Measurements from ENCODE around the gene EIF1B. TPM values are rescaled to one million over a fixed set of nuclear protein-coding genes. Genes with fewer than 3 reads are reported as not detected.

EIF1B gene
- total RNA-seq, 1 experiment from 2014 or later: 25.0 TPM

DNA sequence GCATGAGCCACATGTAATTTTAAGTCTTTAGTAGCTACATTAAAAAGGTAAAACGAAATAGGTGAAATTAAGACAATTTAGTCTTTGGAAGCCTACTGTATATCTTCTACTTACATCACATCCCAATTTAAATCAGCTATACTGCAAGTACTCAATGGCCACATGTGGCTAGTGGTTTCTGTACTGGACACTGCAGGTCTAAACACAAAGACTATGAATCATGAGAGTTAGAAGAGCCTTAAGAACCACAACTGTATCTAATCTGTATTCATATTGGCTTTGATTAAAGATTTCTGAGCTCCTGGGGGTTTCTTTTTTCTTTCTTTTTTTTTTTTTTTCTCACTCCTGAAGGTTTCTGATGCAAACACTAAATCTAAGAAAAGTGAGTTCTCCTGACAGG, 2.3 kb upstream of the EIF1B start:
- intact Hi-C loops (cut with micrococcal nuclease; ENCODE audit: unreplicated experiment) (no loop called here), in situ Hi-C loops (cut with HindIII; ENCODE audit: low pct_unique_long_range_greater_than_20kb, low sequenced_read_pairs) (no loop called here)
- Histone ChIP-seq H3K9me3 (ENCODE audit: control insufficient read depth, insufficient read depth, low read depth, low read length) (no peaks in the 10 kb centered on the region), H3K4me1 (ENCODE audit: control insufficient read depth, insufficient read depth, low read length) (no peaks in the 10 kb centered on the region; the same call in 1 of the 2 replicates), H3K4me3 (ENCODE audit: low read depth in 2 of 2, low read length in 2 of 2) (no peak overlapping the region), H3K36me3 (ENCODE audit: control insufficient read depth, insufficient read depth, low read length) (peaks cover 19% of the 10 kb centered on the region), H3K27me3 (ENCODE audit: control insufficient read depth, insufficient read depth, low read length) (no peaks in the 10 kb centered on the region), H3K27ac (ENCODE audit: low read length) (no peak overlapping the region)
- ChIA-PET POLR2A (no interaction called here), CTCF (no interaction called here)
- ATAC-seq: no peak
- no peak for DNase-seq (ENCODE audit: low read depth, low spot score)
- BruUV-seq (replicated peaks): no TSS peak
- no peak for TF ChIP-seq SIN3A (IDR thresholded peaks at IDR 0.05; ENCODE audit: borderline replicate concordance, insufficient read depth, low read depth, low read length)
- TF ChIP-seq REST (IDR thresholded peaks at IDR 0.05; ENCODE audit: insufficient read depth in 1 of 2, low read depth in 2 of 2, low read length in 1 of 2): no peak
- TF ChIP-seq, protein P1, sequence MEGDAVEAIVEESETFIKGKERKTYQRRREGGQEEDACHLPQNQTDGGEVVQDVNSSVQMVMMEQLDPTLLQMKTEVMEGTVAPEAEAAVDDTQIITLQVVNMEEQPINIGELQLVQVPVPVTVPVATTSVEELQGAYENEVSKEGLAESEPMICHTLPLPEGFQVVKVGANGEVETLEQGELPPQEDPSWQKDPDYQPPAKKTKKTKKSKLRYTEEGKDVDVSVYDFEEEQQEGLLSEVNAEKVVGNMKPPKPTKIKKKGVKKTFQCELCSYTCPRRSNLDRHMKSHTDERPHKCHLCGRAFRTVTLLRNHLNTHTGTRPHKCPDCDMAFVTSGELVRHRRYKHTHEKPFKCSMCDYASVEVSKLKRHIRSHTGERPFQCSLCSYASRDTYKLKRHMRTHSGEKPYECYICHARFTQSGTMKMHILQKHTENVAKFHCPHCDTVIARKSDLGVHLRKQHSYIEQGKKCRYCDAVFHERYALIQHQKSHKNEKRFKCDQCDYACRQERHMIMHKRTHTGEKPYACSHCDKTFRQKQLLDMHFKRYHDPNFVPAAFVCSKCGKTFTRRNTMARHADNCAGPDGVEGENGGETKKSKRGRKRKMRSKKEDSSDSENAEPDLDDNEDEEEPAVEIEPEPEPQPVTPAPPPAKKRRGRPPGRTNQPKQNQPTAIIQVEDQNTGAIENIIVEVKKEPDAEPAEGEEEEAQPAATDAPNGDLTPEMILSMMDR (IDR thresholded peaks at IDR 0.05): no peak
- no peak for TF ChIP-seq POLR2AphosphoS5 (IDR thresholded peaks at IDR 0.05; ENCODE audit: low read depth, low read length)
- TF ChIP-seq TCF7L2 (IDR thresholded peaks at IDR 0.05; ENCODE audit: low read depth, low read length): no peak

DNA sequence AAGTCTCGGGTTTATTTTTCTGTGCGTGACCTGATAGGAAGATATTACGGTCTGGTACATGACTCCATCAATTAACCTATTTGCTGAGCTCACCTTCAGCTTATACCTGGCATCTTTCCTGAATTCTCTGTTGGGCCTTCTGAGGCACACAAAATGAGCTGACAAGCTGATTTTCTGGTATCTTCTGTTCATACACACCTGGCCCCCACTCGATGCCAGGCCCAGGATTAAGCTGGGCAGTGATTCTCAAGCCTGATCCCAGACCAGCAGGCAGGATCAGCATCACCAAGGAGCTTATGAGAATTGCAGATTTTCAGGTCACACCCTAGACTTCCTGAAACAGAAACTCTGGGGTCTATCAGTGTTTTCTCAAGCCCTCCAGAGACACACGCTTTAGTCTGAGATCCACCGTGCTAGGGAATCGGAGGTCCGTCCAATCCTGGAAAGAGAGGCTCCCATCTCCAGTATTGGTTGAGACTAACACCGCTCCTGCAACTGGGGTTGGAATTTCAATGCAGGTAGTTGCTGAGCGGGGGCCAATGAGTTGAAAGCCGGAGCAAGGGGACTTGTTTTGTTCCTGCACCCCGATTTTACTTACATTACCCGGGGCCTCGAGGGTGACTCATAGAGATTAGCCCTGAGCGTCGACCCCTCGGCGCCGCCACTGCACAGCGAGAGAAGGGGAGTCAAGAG, 636 bp upstream of the EIF1B start:
- intact Hi-C loops (cut with micrococcal nuclease; ENCODE audit: unreplicated experiment): no loop called here
- TF ChIP-seq, protein P1 (IDR thresholded peaks at IDR 0.05): no peak
- TF ChIP-seq POLR2AphosphoS5 (IDR thresholded peaks at IDR 0.05; ENCODE audit: low read depth, low read length): no peak
- peak overlapping the region; percentile 82 to 88 for H3K4me3 ChIP-seq (ENCODE audit: low read depth in 2 of 2, low read length in 2 of 2)
- DNase-seq (ENCODE audit: low read depth, low spot score) (no peak), ATAC-seq (no peak; the same call in 1 of the 2 replicates)
- H3K4me1 ChIP-seq (ENCODE audit: control insufficient read depth, insufficient read depth, low read length): no peaks in the 10 kb centered on the region; the same call in 1 of the 2 replicates
- no peaks in the 10 kb centered on the region for H3K27me3 ChIP-seq (ENCODE audit: control insufficient read depth, insufficient read depth, low read length)
- H3K27ac ChIP-seq (ENCODE audit: low read length): peak overlapping the region; percentile 72
- in situ Hi-C loops (cut with HindIII; ENCODE audit: low pct_unique_long_range_greater_than_20kb, low sequenced_read_pairs): no loop called here
- H3K36me3 ChIP-seq (ENCODE audit: control insufficient read depth, insufficient read depth, low read length): peaks cover 23% of the 10 kb centered on the region
- no peaks in the 10 kb centered on the region for H3K9me3 ChIP-seq (ENCODE audit: control insufficient read depth, insufficient read depth, low read depth, low read length)
- BruUV-seq (replicated peaks): no TSS peak
- ChIA-PET CTCF (interaction anchor here (0.7 to 1.0 kb wide), 3 partner anchors 9 to 117 kb away, joined by 3 to 4 read pairs (median 3); no protein-coding TSS in a partner anchor), POLR2A (no interaction called here)
